Measurements from ENCODE around the gene ZNF134.

ZNF134 gene

GRCh38 chr19:57637379-57637778 is 23.3 kb downstream of the ZNF134 start:
- no peak for DNase-seq (ENCODE audit: low read depth in 3 of 3, low spot score in 1 of 3)

- DNase-seq (ENCODE audit: low read depth in 3 of 3, low spot score in 1 of 3): no peak
Measured at GRCh38 chr19:57641715-57642234, 27.7 kb downstream of the ZNF134 start.

GRCh38 chr19:57642396-57643046 is 28.5 kb downstream of the ZNF134 start:
- DNase-seq (ENCODE audit: low read depth in 3 of 3, low spot score in 1 of 3): no peak

GRCh38 chr19:57643734-57644133 is 29.7 kb downstream of the ZNF134 start:
- DNase-seq (ENCODE audit: low read depth in 3 of 3, low spot score in 1 of 3): no peak

- DNase-seq (ENCODE audit: low read depth in 3 of 3, low spot score in 1 of 3): no peak
Measured at GRCh38 chr19:57648331-57649003, 34.4 kb downstream of the ZNF134 start.

- DNase-seq (ENCODE audit: low read depth in 3 of 3, low spot score in 1 of 3): no peak
Measured at GRCh38 chr19:57651654-57651996, 37.6 kb downstream of the ZNF134 start.

GRCh38 chr19:57653689-57654088 is 39.6 kb downstream of the ZNF134 start:
- DNase-seq (ENCODE audit: low read depth in 3 of 3, low spot score in 1 of 3): no peak

GRCh38 chr19:57655443-57655842 is 41.4 kb downstream of the ZNF134 start:
- DNase-seq (ENCODE audit: low read depth in 3 of 3, low spot score in 1 of 3): no peak

GRCh38 chr19:57656346-57656745 is 42.3 kb downstream of the ZNF134 start:
- no peak for DNase-seq (ENCODE audit: low read depth in 3 of 3, low spot score in 1 of 3)

GRCh38 chr19:57664269-57665127 is 50.5 kb downstream of the ZNF134 start:
- no peak for DNase-seq (ENCODE audit: low read depth in 3 of 3, low spot score in 1 of 3)

GRCh38 chr19:57665261-57665806 is 51.3 kb downstream of the ZNF134 start:
- no peak for DNase-seq (ENCODE audit: low read depth in 3 of 3, low spot score in 1 of 3)

GRCh38 chr19:57667228-57667627 is 53.2 kb downstream of the ZNF134 start:
- DNase-seq (ENCODE audit: low read depth in 3 of 3, low spot score in 1 of 3): no peak

GRCh38 chr19:57668635-57669034 is 54.6 kb downstream of the ZNF134 start, which contains the start of gene ZSCAN4:
ZSCAN4 (plus strand) TSS chr19:57668935; CDS start chr19:57676146, 7,211 bp downstream.
- DNase-seq (ENCODE audit: low read depth in 3 of 3, low spot score in 1 of 3): no peak

GRCh38 chr19:57671124-57671895 is 57.3 kb downstream of the ZNF134 start:
- no peak for DNase-seq (ENCODE audit: low read depth in 3 of 3, low spot score in 1 of 3)

- no peak for DNase-seq (ENCODE audit: low read depth in 3 of 3, low spot score in 1 of 3)
Measured at GRCh38 chr19:57672466-57672865, 58.4 kb downstream of the ZNF134 start.
